Heart left ventricle (tissue), 16 donors: ENCODE results near the gene SNAP25. TPM values are rescaled to one million over a fixed set of nuclear protein-coding genes. Genes with fewer than 3 reads are reported as not detected.

Experiments used
- ATAC-seq, 4 donors: fragments of 200-7000 bp; cut with Tn5 transposase; one replicate each; pipeline ENCODE4 v1.9.1; 2020 to 2022; ENCODE audit warnings: moderate library complexity in 4 of 4, mild to moderate bottlenecking in 3 of 4, moderate number of reproducible peaks in 1 of 4
- DNase-seq, 5 donors: peaks; one replicate each; pipeline ENCODE4 v3.0.0-alpha.2; 2020
- H3K27ac ChIP-seq, 12 donors: fragments of 200-600 bp; sonication (generic) in 4 of 12; one replicate each; pipeline versions ENCODE4 v1.5.0 to v1.8.0; 2016 to 2022; ENCODE audit warnings: mild to moderate bottlenecking in 2 of 12
- H3K27me3 ChIP-seq, 9 donors: fragments of 200-600 bp; sonication (generic) in 2 of 9; one replicate each; pipeline versions ENCODE4 v1.5.1 to v1.8.0; 2016 to 2022; ENCODE audit warnings: mild to moderate bottlenecking in 3 of 9
- H3K36me3 ChIP-seq, 9 donors: fragments of 200-600 bp; sonication (generic) in 2 of 9; one replicate each; pipeline versions ENCODE4 v1.5.0 to v1.8.0; 2018 to 2022; ENCODE audit warnings: mild to moderate bottlenecking in 2 of 9
- H3K4me1 ChIP-seq, 12 donors: fragments of 200-600 bp; sonication (generic) in 4 of 12; one replicate each; pipeline versions ENCODE4 v1.5.0 to v1.8.0; 2016 to 2022; ENCODE audit warnings: mild to moderate bottlenecking in 3 of 12
- H3K4me3 ChIP-seq, 12 donors: fragments of 200-600 bp; sonication (generic) in 4 of 12; one replicate each; pipeline versions ENCODE4 v1.5.0 to v1.8.0; 2017 to 2022; ENCODE audit warnings: mild to moderate bottlenecking in 9 of 12, moderate library complexity in 4 of 12
- H3K9me3 ChIP-seq, 12 donors: fragments of 200-600 bp; sonication (generic) in 4 of 12; one replicate each; pipeline versions ENCODE4 v1.5.0 to v1.8.0; 2016 to 2022; ENCODE audit warnings: mild to moderate bottlenecking in 1 of 12
- CTCF ChIP-seq, 12 donors: fragments of 200-600 bp; sonication (generic) in 4 of 12; IDR thresholded peaks; one replicate each; pipeline versions ENCODE4 v1.5.0 to v1.8.0; 2018 to 2022; ENCODE audit warnings: antibody characterized with exemption in 12 of 12, mild to moderate bottlenecking in 5 of 12
- POLR2A ChIP-seq, 2 donors: fragments of 450-650 bp; IDR thresholded peaks; one replicate each; pipeline ENCODE4 v1.6.1; 2017; ENCODE audit warnings: antibody characterized with exemption in 2 of 2, mild to moderate bottlenecking in 2 of 2, moderate library complexity in 2 of 2
- WGBS, 4 donors: extraction: QIAGEN DNeasy Blood & Tissue Kit in 2 of 4; methylation state at CpG; one replicate each; pipeline versions ENCODE4 v1.1.5 to v1.1.7; 2013 to 2018; 5-methylcytosine and 5-hydroxymethylcytosine counted together
- intact Hi-C, 10 donors: fragments of 100-400 bp; cut with DNase I; formaldehyde crosslinking; loops; one replicate each; pipeline versions ENCODE4 v1.11.1 to v1.14.2; 2022
- polyA plus RNA-seq, 2 donors: library from polyadenylated mRNA; stranded (reverse); fragments of 200-250 nt; gene quantifications; one replicate each; pipeline ENCODE4 v1.2.3, GENCODE V29; 2013
- total RNA-seq, 9 donors: library from RNA; depleted of rRNA in 2 of 9; stranded (reverse); fragments of >200 nt in 2 of 9; fragmentation: NEBNext Ultra II Directional in 3 of 9; extraction: Animal tissue kit (Norgen Biotek cat#: 25700) in 3 of 9; gene quantifications; one replicate each; pipeline versions ENCODE4 v1.1.0 to v1.2.4, GENCODE V29; 2016 to 2023
- donor health status: ischemic (EF 13 %, LVEDD 7.1; RV severe dilation, severe dysfunction).
- donor health status: healthy with polysubstance abuse.
- donor health status: DM: no; HTN: yes; CAD: no.
- donor health status: DM: no; HTN: no; CAD: no.
- donor health status: ischemic (EF 25% LVEDD 6.9; RV normal size, moderate dysfunction).
- donor health status: ischemic (EF 25% LVEDD 5.7; RV mildly dilated, moderate dysfunction).
- donor health status: healthy.
- donor health status: DM: yes; HTN: yes; CAD: no.
- donor health status: ischemic (EF 35%, LVEDD 5.7; RV mildly dilated, moderate dysfunction).
- donor health status: nonischemic (EF 11% LVEDD 7.7; RV severe dilation, severe dysfunction).
- donor health status: DM: yes; HTN: yes; CAD: no.
- donor health status: PGD.
- donor health status: ischemic (EF 29% LVEDD 5.4; RV normal size, mild dysfunction).
- donor health status: nonischemic (EF 23%, LVEDD 6.1; RV moderate dilation, normal function).

The SNAP25 gene
- total and polyA plus RNA-seq, 11 donors: 0.10 to 0.91 (median 0.40) TPM; not detected in 5

GRCh38 chr20:10281911-10282310 is 63.3 kb downstream of the SNAP25 start:
- no peak for DNase-seq
- H3K27ac ChIP-seq: no peak overlapping the region
- H3K4me1 ChIP-seq: no peaks in the 10 kb centered on the region
- no peak for ATAC-seq
- intact Hi-C loops: no loop called here
- H3K27me3 ChIP-seq: peaks cover 0 to 20% (median 2%) of the 10 kb centered on the region in 9 donors
- H3K9me3 ChIP-seq: no peaks in the 10 kb centered on the region
- H3K36me3 ChIP-seq: no peaks in the 10 kb centered on the region
- 58 to 74% (median 64%) methylated on average over 2 of the region's 2 CpGs for WGBS, 4 donors
- H3K4me3 ChIP-seq: no peak overlapping the region
- TF ChIP-seq POLR2A (IDR thresholded peaks at IDR 0.05) (no peak), CTCF (IDR thresholded peaks at IDR 0.05) (no peak)

GRCh38 chr20:10282979-10283456 is 64.4 kb downstream of the SNAP25 start:
- Histone ChIP-seq H3K36me3 (no peaks in the 10 kb centered on the region), H3K27ac (no peak overlapping the region), H3K27me3 (peaks cover 0 to 9% (median 2%) of the 10 kb centered on the region in 9 donors), H3K4me3 (no peak overlapping the region), H3K9me3 (no peaks in the 10 kb centered on the region), H3K4me1 (no peaks in the 10 kb centered on the region)
- intact Hi-C loops: no loop called here
- no peak for ATAC-seq
- TF ChIP-seq CTCF (IDR thresholded peaks at IDR 0.05) (no peak), POLR2A (IDR thresholded peaks at IDR 0.05) (no peak)
- 71 to 79% (median 75%) methylated on average over 4 of the region's 4 CpGs for WGBS, 4 donors
- no peak for DNase-seq

- no peak for TF ChIP-seq POLR2A (IDR thresholded peaks at IDR 0.05)
- TF ChIP-seq CTCF (IDR thresholded peaks at IDR 0.05): no peak
- Histone ChIP-seq H3K4me3 (no peak overlapping the region), H3K9me3 (no peaks in the 10 kb centered on the region), H3K27me3 (peaks cover 0 to 7% (median 0%) of the 10 kb centered on the region in 9 donors), H3K36me3 (no peaks in the 10 kb centered on the region), H3K27ac (no peak overlapping the region), H3K4me1 (no peaks in the 10 kb centered on the region)
- no peak for ATAC-seq
- no peak for DNase-seq
- 60 to 89% (median 69%) methylated on average over 4 of the region's 4 CpGs for WGBS, 4 donors
- intact Hi-C loops: no loop called here
These were observed 67.7 kb downstream of the SNAP25 start for GRCh38 chr20:10286356-10286755.

- no peak overlapping the region for H3K27ac ChIP-seq
- H3K27me3 ChIP-seq: peaks cover 0 to 7% (median 0%) of the 10 kb centered on the region in 9 donors
- no peaks in the 10 kb centered on the region for H3K4me1 ChIP-seq
- TF ChIP-seq POLR2A (IDR thresholded peaks at IDR 0.05): no peak
- TF ChIP-seq CTCF (IDR thresholded peaks at IDR 0.05): no peak
- no peak overlapping the region for H3K4me3 ChIP-seq
- intact Hi-C loops: no loop called here
- H3K36me3 ChIP-seq: no peaks in the 10 kb centered on the region
- no peaks in the 10 kb centered on the region for H3K9me3 ChIP-seq
- no peak for DNase-seq
- 89 to 92% (median 91%) methylated on average over 5 of the region's 5 CpGs for WGBS, 4 donors
- no peak for ATAC-seq
These were observed 69.8 kb downstream of the SNAP25 start for GRCh38 chr20:10288421-10288820.
